Raji (cell line): Measurements from ENCODE around the gene PARP11.

Experiments used
- POLR2A ChIP-seq: IDR thresholded peaks from 2 replicates; pipeline ENCODE4 v1.6.1; 2011; ENCODE audit warnings: low read depth, low read length, control low read depth; ENCODE audit not compliant: insufficient read depth

Gene PARP11

GRCh38 chr12:3838076-3838475 is 35.1 kb downstream of the PARP11 start:
- no peak for TF ChIP-seq POLR2A

GRCh38 chr12:3837049-3837448 is 36.1 kb downstream of the PARP11 start:
- peak; percentile 35; the same call in 1 of the 2 replicates for TF ChIP-seq POLR2A

- 0 out of 2 replicates have a peak, but pooled peaks have one; percentile 4 for TF ChIP-seq POLR2A
Observed at GRCh38 chr12:3836641-3837040, 36.6 kb downstream of the PARP11 start.

- no peak for TF ChIP-seq POLR2A
Observed at GRCh38 chr12:3835914-3836313, 37.3 kb downstream of the PARP11 start.

- TF ChIP-seq POLR2A, result no peak
Observed at GRCh38 chr12:3834774-3835173, 38.4 kb downstream of the PARP11 start.

- no peak for TF ChIP-seq POLR2A
Observed at GRCh38 chr12:3833670-3834310, 39.4 kb downstream of the PARP11 start.

GRCh38 chr12:3832738-3833137 is 40.5 kb downstream of the PARP11 start:
- TF ChIP-seq POLR2A, result no peak

- TF ChIP-seq POLR2A, result no peak
Observed at GRCh38 chr12:3828888-3829287, 44.3 kb downstream of the PARP11 start.

- no peak for TF ChIP-seq POLR2A
Observed at GRCh38 chr12:3827301-3828000, 45.7 kb downstream of the PARP11 start.

GRCh38 chr12:3821441-3821840 is 51.8 kb downstream of the PARP11 start:
- no peak for TF ChIP-seq POLR2A

GRCh38 chr12:3820122-3820521 is 53.1 kb downstream of the PARP11 start:
- TF ChIP-seq POLR2A, result no peak

- no peak for TF ChIP-seq POLR2A
Observed at GRCh38 chr12:3816266-3816665, 56.9 kb downstream of the PARP11 start.

- no peak for TF ChIP-seq POLR2A
Observed at GRCh38 chr12:3815094-3815766, 58.0 kb downstream of the PARP11 start.

- no peak for TF ChIP-seq POLR2A
Observed at GRCh38 chr12:3810540-3810939, 62.7 kb downstream of the PARP11 start.

- no peak for TF ChIP-seq POLR2A
Observed at GRCh38 chr12:3810016-3810370, 63.2 kb downstream of the PARP11 start.

GRCh38 chr12:3809357-3810015 is 63.7 kb downstream of the PARP11 start:
- no peak for TF ChIP-seq POLR2A

GRCh38 chr12:3805077-3805476 is 68.1 kb downstream of the PARP11 start:
- no peak for TF ChIP-seq POLR2A
